ENCODE data around the gene GZMA. TPM values are rescaled to one million over a fixed set of nuclear protein-coding genes. Genes with fewer than 3 reads are reported as not detected.

GZMA gene
- polyA plus RNA-seq, 1 donor (not counting 4 experiments of a cell fraction or from before 2014, with no cell fraction given): not detected

DNA sequence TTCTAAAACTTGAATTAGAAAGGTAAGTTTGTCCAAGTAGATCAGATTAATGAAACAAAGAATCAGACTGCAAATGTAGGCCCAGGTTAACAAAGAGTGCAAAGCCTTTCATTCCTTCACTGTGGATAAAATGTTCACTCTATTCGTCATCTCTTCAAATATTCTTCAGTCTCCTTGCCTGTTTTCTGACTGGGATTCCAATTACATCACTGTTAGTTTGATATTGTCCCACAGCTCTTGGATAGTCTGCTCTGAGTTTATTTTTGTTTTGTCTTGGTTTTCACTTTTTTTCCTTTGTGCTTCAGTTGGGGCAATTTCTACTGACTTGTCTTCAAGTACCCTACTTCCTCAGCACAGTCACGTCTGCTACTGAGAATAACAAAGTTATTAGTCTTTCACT lies 38.5 kb upstream of the GZMA start:
- H4K20me1 ChIP-seq (ENCODE audit: control insufficient read depth, extremely low read depth, insufficient read depth, low read length): no peaks in the 10 kb centered on the region
- H3K27me3 ChIP-seq (ENCODE audit: control insufficient read depth, extremely low read depth, insufficient read depth, low read length): no peaks in the 10 kb centered on the region
- H3K4me2 ChIP-seq (ENCODE audit: control insufficient read depth, extremely low read depth, insufficient read depth, low read depth, low read length): no peak overlapping the region
- DNase-seq (ENCODE audit: low read depth, low spot score) (no peak), FAIRE-seq (no peak)
- H3K9ac ChIP-seq (ENCODE audit: control insufficient read depth, extremely low read depth, insufficient read depth, low read length): no peak overlapping the region
- no peaks in the 10 kb centered on the region for H3K79me2 ChIP-seq (ENCODE audit: control insufficient read depth, insufficient read depth, low read length)
- H3K4me1 ChIP-seq (ENCODE audit: control insufficient read depth, extremely low read depth, insufficient read depth, low read length): peaks cover 5% of the 10 kb centered on the region
- no peak overlapping the region for H3K4me3 ChIP-seq (ENCODE audit: control insufficient read depth in 2 of 3, extremely low read depth in 1 of 3, insufficient read depth in 2 of 3, low read depth in 1 of 3, low read length in 3 of 3)
- TF ChIP-seq EZH2 (IDR thresholded peaks at IDR 0.05; ENCODE audit: low read length): no peak
- TF ChIP-seq, protein P1, sequence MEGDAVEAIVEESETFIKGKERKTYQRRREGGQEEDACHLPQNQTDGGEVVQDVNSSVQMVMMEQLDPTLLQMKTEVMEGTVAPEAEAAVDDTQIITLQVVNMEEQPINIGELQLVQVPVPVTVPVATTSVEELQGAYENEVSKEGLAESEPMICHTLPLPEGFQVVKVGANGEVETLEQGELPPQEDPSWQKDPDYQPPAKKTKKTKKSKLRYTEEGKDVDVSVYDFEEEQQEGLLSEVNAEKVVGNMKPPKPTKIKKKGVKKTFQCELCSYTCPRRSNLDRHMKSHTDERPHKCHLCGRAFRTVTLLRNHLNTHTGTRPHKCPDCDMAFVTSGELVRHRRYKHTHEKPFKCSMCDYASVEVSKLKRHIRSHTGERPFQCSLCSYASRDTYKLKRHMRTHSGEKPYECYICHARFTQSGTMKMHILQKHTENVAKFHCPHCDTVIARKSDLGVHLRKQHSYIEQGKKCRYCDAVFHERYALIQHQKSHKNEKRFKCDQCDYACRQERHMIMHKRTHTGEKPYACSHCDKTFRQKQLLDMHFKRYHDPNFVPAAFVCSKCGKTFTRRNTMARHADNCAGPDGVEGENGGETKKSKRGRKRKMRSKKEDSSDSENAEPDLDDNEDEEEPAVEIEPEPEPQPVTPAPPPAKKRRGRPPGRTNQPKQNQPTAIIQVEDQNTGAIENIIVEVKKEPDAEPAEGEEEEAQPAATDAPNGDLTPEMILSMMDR (optimal IDR thresholded peaks at IDR 0.05 in 1 of 3, IDR thresholded peaks at IDR 0.05 in 1 of 3, conservative IDR thresholded peaks at IDR 0.05 in 1 of 3; ENCODE audit: extremely low read depth in 1 of 3, insufficient read depth in 2 of 3, low read length in 3 of 3): no peak
- no peak overlapping the region for H2AFZ ChIP-seq (ENCODE audit: control insufficient read depth, low read length)
- no peaks in the 10 kb centered on the region for H3K9me3 ChIP-seq (ENCODE audit: control insufficient read depth, low read depth, low read length)
- dilution Hi-C loops (cut with MboI; ENCODE audit: extremely low pct_ligation_motif_present, low sequenced_read_pairs): no loop called here
- no peaks in the 10 kb centered on the region for H3K9me1 ChIP-seq (ENCODE audit: control insufficient read depth, extremely low read depth, insufficient read depth, low read length)
- H3K27ac ChIP-seq (ENCODE audit: control insufficient read depth, insufficient read depth, low read length): no peak overlapping the region
- no peaks in the 10 kb centered on the region for H3K36me3 ChIP-seq (ENCODE audit: control insufficient read depth in 2 of 2, extremely low read depth in 1 of 2, insufficient read depth in 2 of 2, low read length in 2 of 2)

DNA sequence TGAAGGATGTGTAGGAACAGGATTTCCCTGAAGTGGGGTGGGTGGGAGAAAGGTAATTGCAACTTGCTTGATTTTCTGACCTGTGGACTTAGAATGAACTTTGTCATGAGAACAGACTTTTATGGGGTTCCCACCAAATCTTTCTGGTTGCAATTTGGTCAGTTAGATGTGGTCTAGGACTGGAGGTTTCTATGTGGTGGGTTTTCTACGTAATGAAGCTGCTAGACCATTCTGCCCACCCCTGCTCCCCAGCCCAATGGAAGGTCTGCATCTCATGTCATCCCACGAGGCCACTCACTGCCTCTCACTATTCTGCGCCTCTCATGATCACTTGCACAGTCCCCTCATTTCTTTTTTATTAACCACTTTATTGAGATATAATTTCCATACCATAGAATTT lies 37.9 kb upstream of the GZMA start:
- TF ChIP-seq, protein P1 (optimal IDR thresholded peaks at IDR 0.05 in 1 of 3, IDR thresholded peaks at IDR 0.05 in 1 of 3, conservative IDR thresholded peaks at IDR 0.05 in 1 of 3; ENCODE audit: extremely low read depth in 1 of 3, insufficient read depth in 2 of 3, low read length in 3 of 3): no peak
- no peak for TF ChIP-seq EZH2 (IDR thresholded peaks at IDR 0.05; ENCODE audit: low read length)
- no peak overlapping the region for H2AFZ ChIP-seq (ENCODE audit: control insufficient read depth, low read length)
- H3K9me3 ChIP-seq (ENCODE audit: control insufficient read depth, low read depth, low read length): no peaks in the 10 kb centered on the region
- no peak for DNase-seq (ENCODE audit: low read depth, low spot score)
- H3K4me1 ChIP-seq (ENCODE audit: control insufficient read depth, extremely low read depth, insufficient read depth, low read length): peaks cover 5% of the 10 kb centered on the region
- H3K79me2 ChIP-seq (ENCODE audit: control insufficient read depth, insufficient read depth, low read length): no peaks in the 10 kb centered on the region
- H3K27me3 ChIP-seq (ENCODE audit: control insufficient read depth, extremely low read depth, insufficient read depth, low read length): no peaks in the 10 kb centered on the region
- dilution Hi-C loops (cut with MboI; ENCODE audit: extremely low pct_ligation_motif_present, low sequenced_read_pairs): no loop called here
- no peak for FAIRE-seq
- no peak overlapping the region for H3K4me2 ChIP-seq (ENCODE audit: control insufficient read depth, extremely low read depth, insufficient read depth, low read depth, low read length)
- H3K9ac ChIP-seq (ENCODE audit: control insufficient read depth, extremely low read depth, insufficient read depth, low read length): no peak overlapping the region
- no peak overlapping the region for H3K4me3 ChIP-seq (ENCODE audit: control insufficient read depth in 2 of 3, extremely low read depth in 1 of 3, insufficient read depth in 2 of 3, low read depth in 1 of 3, low read length in 3 of 3)
- H4K20me1 ChIP-seq (ENCODE audit: control insufficient read depth, extremely low read depth, insufficient read depth, low read length): no peaks in the 10 kb centered on the region
- H3K27ac ChIP-seq (ENCODE audit: control insufficient read depth, insufficient read depth, low read length): no peak overlapping the region
- no peaks in the 10 kb centered on the region for H3K9me1 ChIP-seq (ENCODE audit: control insufficient read depth, extremely low read depth, insufficient read depth, low read length)
- H3K36me3 ChIP-seq (ENCODE audit: control insufficient read depth in 2 of 2, extremely low read depth in 1 of 2, insufficient read depth in 2 of 2, low read length in 2 of 2): no peaks in the 10 kb centered on the region

All from keratinocyte (primary cell).